Muscle of back (tissue), 11 donors: Measurements from ENCODE around the gene YBX2. TPM values are rescaled to one million over a fixed set of nuclear protein-coding genes. Genes with fewer than 3 reads are reported as not detected.
A peak's percentile ranks its signal among the peaks of the same experiment; 100 is the strongest.

ENCODE experiments used
- DNase-seq, 3 donors: peaks; one replicate each; pipeline versions ENCODE4 v3.0.0 to v3.0.0-alpha.2; 2013
- polyA plus RNA-seq, 10 donors: library from polyadenylated mRNA; unstranded; fragments of 120-200 nt; gene quantifications; one replicate each; pipeline ENCODE4 v1.2.1, GENCODE V29; 2013; ENCODE audit not compliant: insufficient read length in 10 of 10

YBX2 gene
- polyA plus RNA-seq, 10 donors = 1.2 to 4.2 (median 1.9) TPM

DNA sequence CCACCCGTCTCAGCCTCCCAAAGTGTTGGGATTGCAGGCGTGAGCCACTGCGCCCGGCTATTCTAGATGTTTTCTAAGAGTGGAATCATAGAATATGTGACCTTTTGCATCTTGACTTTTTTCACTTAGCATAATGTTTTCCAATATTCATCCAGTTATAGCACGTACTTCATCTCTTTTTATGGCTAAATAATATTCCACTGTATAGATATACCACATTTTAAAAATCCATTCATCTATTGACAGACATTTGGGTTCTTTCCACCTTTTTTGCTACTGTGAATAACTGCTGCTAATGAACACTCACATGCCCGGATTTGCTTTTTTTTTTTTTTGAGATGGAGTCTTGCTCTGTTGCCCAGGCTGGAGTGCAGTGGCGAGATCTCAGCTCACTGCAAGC, 9.7 kb upstream of the YBX2 start:
- DNase-seq = no peak

DNA sequence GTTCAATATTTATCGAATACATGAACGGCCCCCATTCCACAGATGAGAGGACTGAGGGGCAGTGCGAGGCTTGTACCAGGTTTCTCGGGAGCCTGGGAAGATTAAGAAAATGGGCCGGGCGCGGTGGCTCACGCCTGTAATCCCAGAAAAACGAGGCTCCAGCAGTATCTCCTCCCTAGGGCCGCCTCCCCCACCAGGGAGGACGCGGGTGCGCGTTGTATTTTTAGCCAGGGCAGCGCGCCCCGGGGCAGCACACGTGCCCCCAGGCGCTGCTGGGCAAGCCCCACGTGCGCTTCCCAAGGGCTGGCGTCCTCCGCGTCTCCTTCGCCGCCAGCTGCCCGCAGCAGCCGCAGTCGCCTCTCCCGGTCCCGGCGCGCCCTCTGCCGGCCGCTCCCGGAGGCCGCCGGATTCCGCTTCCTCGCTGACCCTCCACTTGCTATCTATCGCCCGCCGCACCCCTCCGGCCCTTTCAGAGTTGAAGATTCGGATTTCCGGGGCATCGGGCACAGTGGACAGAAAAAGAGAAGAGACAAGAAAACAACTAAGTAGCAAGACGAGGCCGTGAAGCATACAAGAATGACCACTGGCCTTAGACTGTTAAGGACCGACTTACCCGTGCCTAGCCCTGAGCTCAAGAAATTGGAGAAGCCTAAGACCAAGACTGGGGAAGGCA, 1.9 kb upstream of the YBX2 start:
- peak; percentile 74 to 91 (median 81) for DNase-seq

DNA sequence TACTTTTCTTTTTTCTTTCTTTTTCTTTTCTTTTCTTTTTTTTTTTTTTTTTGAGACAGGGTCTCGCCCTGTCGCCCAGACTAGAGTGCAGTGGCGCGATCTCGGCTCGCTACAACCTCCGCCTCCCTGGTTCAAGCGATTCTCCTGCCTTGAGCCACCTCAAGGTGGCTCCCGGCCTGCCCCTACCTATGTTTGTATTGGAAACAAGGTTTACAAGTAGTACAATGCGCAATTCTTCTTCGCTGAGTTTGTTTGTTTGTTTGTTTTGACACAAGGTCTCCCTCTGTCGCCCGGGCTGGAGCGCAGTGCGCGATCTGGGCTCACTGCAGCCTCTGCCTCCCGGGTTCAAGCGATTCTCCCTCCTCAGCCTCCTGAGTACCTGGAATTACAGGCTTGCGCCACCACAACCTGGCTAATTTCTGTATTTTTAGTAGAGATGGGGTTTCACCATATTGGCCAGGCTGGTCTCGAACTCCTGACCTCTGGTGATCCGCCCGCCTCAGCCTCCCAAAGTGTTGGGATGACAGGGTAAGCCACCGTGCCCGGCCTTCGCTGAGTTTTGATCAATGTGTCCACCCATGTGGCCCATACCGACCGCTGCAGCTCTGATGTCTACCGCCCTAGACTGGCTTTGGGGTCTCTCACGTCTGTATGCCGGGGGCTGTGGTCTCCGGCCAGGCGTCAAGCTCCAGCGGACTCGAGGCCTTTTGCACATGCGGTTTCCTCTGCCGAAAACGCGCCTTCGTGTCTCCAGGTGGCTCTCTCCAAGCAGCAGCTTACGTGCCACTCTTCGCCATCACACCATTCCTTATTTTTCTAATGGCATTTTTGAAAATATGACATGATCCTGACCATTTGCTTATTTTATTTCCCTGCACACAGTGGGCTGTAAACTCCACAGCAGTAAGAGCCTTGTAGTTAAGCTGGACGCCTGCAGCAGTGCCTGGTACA, 1.1 kb upstream of the YBX2 start:
- no peak for DNase-seq

DNA sequence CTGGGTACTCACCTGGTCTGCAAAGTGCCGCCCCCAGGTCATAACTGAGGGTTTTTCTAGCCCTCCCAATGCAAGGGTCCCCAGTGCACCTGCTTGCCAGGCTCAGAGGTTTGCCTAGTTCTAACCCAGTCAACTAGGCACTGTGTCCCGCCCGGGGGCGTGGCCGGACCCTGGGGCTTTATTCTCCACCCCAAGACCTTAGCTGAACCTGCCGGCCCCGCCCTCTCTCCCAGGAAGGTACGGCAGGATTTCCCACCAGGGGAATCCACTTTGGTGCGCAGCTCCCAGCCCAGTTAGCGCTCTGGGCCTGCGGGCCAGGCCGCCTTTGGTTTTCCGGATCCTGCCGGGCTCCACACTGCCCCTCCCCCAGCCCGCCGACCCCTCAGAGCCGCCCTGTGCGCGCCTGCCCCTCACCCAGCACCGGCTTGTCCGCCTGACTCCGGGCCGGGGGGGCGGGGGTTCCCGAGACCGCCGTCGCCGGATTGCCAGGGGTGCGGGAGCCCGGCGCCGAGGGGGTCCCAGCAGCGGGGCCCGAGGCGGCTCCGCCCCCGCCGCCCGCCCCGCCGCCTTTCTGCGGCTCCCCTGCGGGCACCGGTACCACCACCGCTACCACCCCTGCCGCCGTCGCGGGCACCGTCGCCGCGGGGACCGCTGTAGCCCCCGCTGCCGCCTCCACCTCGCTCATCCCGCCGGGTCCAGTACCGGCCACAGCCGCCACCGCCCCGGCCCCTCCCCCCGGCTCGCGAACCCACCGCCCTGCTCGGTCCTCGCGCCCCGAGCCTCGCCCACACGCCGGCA, 424 bp downstream of the YBX2 start:
- DNase-seq = no peak

DNA sequence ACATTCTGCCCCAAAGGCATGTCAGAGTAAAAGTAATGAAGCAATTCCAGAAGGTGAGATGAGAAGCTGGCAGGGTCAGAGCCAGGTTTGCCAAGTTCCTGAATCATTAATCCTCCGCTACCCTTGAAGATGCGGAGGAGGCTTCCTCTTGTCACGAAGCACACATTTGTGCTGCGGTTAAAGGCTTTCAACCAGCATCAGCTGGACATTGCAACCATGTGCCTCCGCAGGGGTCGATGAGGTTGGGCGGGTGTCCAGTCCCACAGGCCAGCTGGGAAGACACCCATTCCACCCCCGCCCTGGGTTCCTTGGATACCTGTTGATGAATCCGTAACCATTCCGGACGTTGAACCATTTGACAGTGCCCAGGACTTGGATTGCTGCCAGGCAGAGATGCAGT, 1.3 kb downstream of the YBX2 start:
- DNase-seq = no peak

DNA sequence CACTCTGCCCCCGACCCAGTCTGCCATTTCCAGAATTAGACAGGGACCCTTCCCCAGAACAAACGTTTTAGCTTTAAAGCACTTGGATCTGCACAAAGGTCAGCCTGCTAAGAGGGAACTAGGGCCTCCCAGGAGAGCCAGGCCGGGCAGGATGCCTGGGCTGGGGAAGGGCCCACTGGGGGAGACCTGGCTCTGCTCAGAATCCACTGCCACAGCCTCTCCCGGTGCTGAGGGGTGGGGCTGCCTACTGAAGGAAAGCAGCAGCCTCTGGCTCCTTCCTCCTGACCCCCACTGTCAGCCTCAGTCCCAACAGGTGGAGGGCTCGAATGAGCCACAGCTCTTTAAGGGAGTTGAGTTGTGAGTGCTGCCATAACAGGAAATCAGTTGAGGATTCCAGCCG, 1.7 kb downstream of the YBX2 start:
- DNase-seq = peak in 1 of 3 donors; percentile 24

DNA sequence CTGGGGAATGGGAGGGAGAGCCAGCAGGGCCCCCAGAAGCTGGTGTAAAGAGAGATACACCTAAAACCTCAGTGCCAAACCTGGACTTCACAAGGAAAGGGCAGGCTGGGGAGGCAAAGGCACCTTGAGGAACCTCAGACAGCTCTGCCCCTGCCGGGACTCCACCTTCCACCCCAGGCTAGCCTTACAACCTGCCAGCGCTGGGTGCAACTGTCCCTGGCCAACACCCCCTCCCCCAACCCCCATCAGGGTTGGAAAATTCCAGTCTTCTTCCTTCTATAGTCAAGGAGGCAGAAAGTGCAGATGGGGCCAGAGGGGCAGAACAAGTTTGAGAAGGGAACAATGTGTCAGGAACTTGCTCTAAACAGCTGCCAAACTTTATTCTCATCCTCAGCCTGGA, 2.2 kb downstream of the YBX2 start:
- DNase-seq = no peak

DNA sequence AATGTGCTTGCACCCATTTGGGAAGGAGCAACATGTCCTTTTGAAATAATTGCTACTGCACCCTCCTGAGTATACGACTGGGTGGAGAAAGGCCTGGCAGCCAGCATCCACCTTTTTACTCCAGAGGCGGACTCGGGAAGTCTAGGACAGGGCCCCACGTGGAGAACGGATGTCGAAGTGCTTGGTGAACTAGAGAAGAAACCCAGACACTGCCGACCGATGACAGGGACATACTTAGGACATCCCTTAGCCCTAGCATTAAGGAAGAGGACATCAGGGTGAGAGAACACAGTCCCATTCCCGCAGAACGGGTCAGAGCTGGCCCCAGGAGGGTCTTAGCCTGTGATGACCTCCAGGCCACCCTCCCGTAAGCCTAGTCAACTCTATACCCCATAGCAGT, 3.8 kb downstream of the YBX2 start:
- no peak for DNase-seq

DNA sequence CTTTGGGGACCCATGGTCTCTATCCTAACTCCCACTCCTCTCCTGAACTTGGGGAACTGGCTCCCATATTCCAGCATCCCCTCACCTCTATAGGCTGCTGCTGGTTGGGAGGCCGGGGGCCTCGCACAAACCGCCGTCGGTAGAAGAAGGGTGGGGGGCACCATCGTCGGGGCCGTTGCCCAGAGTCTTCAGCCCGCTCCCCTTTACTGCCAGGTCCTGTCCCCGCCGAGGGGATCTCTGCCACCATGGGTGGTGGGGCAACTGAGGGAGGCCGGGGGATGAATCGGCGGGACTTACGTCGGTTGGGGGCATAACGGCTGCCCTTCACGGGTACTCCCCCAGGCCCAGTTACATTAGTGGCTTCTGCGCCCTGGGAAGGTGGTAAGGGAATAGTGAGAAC, 4.3 kb downstream of the YBX2 start:
- no peak for DNase-seq

DNA sequence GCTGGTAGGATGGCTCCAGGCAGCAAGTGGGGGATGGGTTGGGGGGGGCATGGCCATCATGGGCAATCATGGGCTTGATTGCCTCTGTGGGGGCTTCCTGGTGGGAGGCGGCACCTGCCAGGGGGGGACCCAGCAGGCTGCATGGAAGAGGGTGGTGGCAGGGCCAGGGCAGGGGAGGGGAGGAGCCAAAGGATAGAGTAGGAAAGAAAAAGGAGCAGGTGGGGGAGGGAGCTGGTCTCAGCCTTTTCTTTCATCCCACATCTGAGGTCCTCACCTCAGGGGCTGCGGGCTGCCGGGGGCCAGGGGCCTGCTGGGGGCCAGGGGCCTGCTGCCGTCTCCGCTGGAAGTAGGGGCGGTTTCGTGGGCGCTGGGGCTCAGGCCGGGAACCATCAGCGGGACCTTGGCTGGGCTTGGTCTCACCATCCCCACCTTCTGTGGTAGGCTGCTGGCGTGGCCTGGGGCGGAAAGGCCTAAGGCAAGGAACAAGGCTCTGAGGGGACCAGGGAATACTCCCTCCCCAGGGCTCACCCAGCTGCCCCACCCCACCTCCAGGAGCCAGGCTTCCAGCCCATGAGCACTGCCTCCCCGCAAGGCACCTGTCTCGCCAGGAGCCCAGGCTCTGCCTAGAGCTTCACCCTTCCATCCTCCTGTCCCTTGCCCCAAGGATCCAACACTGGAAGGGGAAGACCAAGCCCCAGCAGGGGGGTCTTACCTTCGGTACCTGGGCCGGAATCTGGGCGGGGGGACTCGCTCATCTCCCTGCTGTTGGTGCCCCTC, 5.0 kb downstream of the YBX2 start:
- DNase-seq = no peak

DNA sequence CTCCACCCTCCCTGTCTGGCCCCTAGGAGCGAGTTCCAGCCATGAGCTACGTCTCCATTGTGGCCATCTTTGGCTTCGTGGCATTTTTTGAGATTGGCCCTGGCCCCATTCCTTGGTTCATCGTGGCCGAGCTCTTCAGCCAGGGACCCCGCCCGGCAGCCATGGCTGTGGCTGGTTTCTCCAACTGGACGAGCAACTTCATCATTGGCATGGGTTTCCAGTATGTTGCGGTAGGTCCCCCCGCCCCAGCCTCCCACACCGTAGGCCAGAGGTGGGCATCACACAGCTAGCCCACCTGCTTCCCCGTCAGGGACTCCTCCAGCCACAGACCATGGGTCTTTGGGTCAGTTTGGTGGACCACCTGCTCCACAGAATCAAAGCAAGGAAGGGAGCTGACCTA, 8.8 kb downstream of the YBX2 start:
- DNase-seq = no peak

DNA sequence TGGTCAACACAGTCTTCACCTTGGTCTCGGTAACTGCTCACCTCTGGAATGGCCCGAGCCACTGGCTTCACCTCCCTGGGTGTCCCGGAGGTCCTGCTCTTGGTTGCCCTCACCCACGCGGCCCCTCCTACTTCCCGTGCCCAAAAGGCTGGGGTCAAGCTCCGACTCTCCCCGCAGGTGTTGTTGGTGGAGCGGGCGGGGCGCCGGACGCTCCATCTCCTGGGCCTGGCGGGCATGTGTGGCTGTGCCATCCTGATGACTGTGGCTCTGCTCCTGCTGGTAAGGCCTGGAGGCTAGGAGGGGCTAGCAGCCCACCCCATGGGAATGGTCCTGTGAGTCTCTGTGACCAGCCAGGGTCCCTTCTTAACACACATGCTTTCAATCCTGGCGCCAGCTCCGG, 9.5 kb downstream of the YBX2 start:
- no peak for DNase-seq

DNA sequence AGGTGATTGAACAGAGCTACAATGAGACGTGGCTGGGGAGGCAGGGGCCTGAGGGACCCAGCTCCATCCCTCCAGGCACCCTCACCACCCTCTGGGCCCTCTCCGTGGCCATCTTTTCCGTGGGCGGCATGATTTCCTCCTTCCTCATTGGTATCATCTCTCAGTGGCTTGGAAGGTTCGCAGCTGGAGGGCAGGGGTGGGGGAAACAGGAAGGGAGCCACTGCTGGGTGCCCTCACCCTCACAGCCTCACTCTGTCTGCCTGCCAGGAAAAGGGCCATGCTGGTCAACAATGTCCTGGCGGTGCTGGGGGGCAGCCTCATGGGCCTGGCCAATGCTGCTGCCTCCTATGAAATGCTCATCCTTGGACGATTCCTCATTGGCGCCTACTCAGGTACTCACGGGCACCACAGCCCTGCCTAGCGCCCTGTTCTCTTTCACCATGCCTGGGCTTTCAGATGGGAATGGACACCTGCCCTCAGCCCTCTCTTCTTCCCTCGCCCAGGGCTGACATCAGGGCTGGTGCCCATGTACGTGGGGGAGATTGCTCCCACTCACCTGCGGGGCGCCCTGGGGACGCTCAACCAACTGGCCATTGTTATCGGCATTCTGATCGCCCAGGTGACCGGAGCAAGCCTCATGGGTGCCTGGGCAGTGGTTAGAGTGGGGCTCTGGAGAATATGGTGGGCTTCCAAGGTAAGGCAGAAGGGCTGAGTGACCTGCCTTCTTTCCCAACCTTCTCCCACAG, 10.8 kb downstream of the YBX2 start:
- DNase-seq = no peak

DNA sequence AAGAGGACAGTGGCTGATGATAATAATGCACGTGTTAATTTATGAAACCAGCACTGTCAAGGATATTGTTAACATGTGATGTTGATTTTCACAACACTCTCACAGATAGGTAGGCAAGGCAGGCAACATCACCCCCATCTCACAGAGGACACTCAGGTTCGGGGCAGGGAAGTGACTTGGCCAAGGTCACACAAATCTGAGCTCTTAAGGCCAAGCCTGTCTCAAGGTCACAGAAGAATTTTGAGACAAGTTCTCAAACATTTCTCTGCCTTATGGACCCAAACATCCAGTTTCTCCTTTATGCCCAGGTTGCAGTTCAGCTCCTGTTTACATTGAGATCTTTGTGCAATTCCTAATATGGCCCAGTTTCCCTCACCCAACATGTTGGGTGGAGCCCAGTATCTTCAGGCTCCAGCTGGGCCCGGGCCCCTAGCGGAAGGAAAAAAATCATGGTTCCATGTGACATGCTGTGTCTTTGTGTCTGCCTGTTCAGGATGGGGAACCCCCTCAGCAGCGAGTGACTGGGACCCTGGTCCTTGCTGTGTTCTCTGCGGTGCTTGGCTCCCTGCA, 11.6 kb downstream of the YBX2 start:
- DNase-seq = no peak

DNA sequence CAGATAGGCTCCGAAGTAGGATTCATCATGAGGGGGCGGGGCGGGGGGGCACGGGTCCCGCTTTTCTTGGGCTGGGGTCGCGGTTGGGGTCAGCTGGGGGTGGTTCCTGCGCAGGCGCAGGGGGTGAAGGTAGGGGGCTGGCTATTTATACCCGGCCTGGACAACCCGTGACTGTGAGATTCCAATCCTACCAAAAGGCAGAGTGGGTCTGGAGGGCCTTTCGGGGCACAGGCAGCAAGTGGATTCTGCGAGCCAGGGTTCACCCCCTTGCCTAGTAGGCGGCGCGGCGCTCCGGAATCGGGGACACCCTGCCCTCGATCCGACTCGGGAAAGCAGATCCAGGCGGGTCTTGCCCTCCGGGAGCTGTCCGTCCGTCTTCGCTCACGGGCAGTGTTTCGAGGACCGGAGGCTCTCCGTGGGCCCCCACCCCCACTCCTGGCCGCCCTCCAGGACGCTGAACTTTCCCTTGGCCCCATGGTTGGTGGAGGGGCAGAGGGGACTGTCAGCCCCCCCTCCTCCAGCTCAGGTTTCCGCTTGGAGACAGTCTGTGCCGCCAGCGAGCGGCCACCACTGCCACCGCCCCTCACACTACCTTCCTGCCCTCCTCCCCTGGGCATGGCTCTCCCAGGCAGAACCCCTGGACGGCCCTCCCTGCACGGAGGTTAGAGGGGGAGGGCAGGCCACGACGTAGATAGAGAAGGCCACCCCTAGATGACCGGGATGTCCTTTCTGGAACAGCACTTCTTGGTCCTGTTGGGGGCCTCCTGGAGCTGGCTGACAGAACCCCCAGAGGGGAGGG, 12.3 kb downstream of the YBX2 start:
- DNase-seq = peak in 2 of 3 donors; percentile 40 to 53

DNA sequence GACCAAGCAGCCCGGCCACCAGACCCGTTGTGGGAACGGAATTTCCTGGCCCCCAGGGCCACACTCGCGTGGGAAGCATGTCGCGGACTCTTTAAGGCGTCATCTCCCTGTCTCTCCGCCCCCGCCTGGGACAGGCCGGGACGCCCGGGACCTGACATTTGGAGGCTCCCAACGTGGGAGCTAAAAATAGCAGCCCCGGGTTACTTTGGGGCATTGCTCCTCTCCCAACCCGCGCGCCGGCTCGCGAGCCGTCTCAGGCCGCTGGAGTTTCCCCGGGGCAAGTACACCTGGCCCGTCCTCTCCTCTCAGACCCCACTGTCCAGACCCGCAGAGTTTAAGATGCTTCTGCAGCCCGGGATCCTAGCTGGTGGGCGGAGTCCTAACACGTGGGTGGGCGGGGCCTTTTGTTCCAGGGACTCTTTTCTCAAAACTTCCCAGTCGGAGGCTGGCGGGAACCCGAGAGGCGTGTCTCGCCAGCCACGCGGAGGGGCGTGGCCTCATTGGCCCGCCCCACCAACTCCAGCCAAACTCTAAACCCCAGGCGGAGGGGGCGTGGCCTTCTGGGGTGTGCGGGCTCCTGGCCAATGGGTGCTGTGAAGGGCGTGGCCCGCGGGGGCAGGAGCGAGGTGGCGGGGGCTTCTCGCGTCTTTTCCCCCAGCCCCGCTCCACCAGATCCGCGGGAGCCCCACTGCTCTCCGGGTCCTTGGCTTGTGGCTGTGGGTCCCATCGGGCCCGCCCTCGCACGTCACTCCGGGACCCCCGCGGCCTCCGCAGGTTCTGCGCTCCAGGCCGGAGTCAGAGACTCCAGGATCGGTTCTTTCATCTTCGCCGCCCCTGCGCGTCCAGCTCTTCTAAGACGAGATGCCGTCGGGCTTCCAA, 13.1 kb downstream of the YBX2 start, which contains the start of gene SLC2A4:
Gene SLC2A4, plus strand, starts transcription at position 645 of the 879 bp plus-strand sequence. Its CDS starts 217 bp downstream, at position 862.
- DNase-seq = peak; percentile 91 to 94 (median 92)

DNA sequence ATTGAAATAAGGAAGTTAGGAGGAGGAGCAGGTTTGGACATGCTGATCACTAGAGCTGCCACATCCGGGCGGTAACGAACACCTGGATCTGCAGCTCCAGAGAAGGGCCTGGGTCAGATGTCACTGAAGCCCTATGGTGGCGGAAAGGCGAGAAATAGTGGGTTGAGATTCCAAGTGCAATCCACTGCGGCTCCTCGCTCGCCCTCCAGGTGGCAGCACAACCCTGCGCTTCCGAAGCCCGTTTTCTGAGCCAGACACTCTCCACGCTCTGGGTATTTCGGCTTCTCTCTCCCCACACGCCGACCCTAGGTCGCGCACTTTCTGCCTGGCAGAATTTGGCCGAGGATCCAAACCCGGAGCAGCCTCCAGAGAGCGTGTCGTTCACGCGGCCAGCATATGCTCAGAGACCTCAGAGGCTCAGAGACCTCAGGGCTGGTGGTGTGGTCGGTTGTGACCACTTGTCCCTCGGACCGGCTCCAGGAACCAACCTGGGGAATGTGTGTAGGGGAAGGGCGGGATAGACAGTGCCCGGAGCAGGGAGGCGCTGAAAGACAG, 13.8 kb downstream of the YBX2 start:
- DNase-seq = peak; percentile 74 to 93 (median 88)

DNA sequence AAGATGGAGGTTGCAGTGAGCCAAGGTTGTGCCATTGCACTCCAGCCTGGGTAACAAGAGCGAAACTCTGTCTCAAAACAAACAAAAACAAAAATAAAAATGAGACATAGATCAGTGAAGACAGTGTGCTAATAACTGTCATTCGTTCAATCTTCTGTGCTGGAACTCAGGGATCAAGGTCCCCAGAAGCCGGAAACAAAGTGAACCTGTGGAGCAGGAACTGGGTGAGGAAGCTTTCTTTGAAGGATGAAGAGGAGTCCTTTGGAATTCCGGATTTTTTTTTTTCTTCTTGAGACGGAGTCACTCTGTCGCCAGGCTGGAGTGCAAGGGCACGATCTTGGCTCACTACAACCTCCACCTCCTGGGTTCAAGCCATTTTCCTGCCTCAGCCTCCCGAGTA, 15.0 kb downstream of the YBX2 start:
- no peak for DNase-seq
